Endodermal cell (in vitro differentiated cells): ENCODE measurements around the gene FRS3. TPM values are rescaled to one million over a fixed set of nuclear protein-coding genes. Genes with fewer than 3 reads are reported as not detected.
A peak's percentile ranks its signal among the peaks of the same experiment; 100 is the strongest.

Source experiments
- DNase-seq: peaks from one replicate; pipeline ENCODE4 v3.0.0-alpha.2; 2017
- H3K27ac ChIP-seq: 2 replicates; pipeline ENCODE4 v1.5.1; 2013; ENCODE audit warnings: mild to moderate bottlenecking, low read depth, low read length, moderate library complexity
- H3K27me3 ChIP-seq: 2 replicates; pipeline ENCODE4 v1.6.1; 2013; ENCODE audit warnings: mild to moderate bottlenecking, low read length, moderate library complexity; ENCODE audit not compliant: insufficient read depth, control insufficient read depth, poor library complexity, severe bottlenecking
- H3K36me3 ChIP-seq: 2 replicates; pipeline ENCODE4 v1.7.0; 2013; ENCODE audit warnings: mild to moderate bottlenecking, low read length, moderate library complexity; ENCODE audit not compliant: control insufficient read depth, insufficient read depth
- H3K4me1 ChIP-seq: one replicate; pipeline ENCODE4 v1.7.0; 2013; ENCODE audit warnings: low read length; ENCODE audit not compliant: control insufficient read depth, insufficient read depth
- H3K4me3 ChIP-seq: 2 replicates; pipeline ENCODE4 v1.5.1; 2013; ENCODE audit warnings: mild to moderate bottlenecking, low read length, moderate library complexity
- H3K9ac ChIP-seq: 2 replicates; pipeline ENCODE4 v1.6.1; 2013; ENCODE audit warnings: mild to moderate bottlenecking, low read length, moderate library complexity; ENCODE audit not compliant: poor library complexity, severe bottlenecking; ENCODE audit errors: extremely low read depth
- H3K9me3 ChIP-seq: 2 replicates; pipeline ENCODE4 v1.6.1; 2013; ENCODE audit warnings: mild to moderate bottlenecking, low read length, moderate library complexity; ENCODE audit not compliant: control insufficient read depth
- H3K27ac Mint-ChIP-seq: 2 replicates; pipeline ENCODE4 v1.8.0; 2020; ENCODE audit warnings: mixed read lengths
- H3K27me3 Mint-ChIP-seq: 2 replicates; pipeline ENCODE4 v1.8.0; 2021; ENCODE audit warnings: mild to moderate bottlenecking, mixed read lengths; ENCODE audit not compliant: insufficient read depth
- H3K36me3 Mint-ChIP-seq: 2 replicates; pipeline ENCODE4 v1.8.0; 2020; ENCODE audit warnings: low read depth, mixed read lengths
- H3K4me1 Mint-ChIP-seq: 2 replicates; pipeline ENCODE4 v1.8.0; 2020; ENCODE audit warnings: mixed read lengths
- H3K4me3 Mint-ChIP-seq: 2 replicates; pipeline ENCODE4 v1.8.0; 2020; ENCODE audit warnings: mild to moderate bottlenecking, moderate library complexity, mixed read lengths
- H3K9me3 Mint-ChIP-seq: 2 replicates; pipeline ENCODE4 v1.8.0; 2020; ENCODE audit warnings: mild to moderate bottlenecking, mixed read lengths
- CTCF ChIP-seq: fragments of 200-600 bp; sonication (generic); conservative IDR thresholded peaks from 2 replicates; pipeline ENCODE4 v1.5.0; 2021; ENCODE audit warnings: antibody characterized with exemption, mild to moderate bottlenecking
- WGBS, 2 experiments: methylation state at CpG; one replicate each; pipeline versions ENCODE4 v1.1.5 to v1.1.7; 2013; ENCODE audit warnings: missing lambda C conversion rate in 2 of 2, mixed read lengths in 1 of 2; ENCODE audit not compliant: insufficient coverage in 1 of 2, insufficient read length in 1 of 2; 5-methylcytosine and 5-hydroxymethylcytosine counted together
- total RNA-seq, 2 donors: library from RNA; stranded (reverse); fragmentation: NEBNext Ultra II Directional in 1 of 2; extraction: Animal tissue kit (Norgen Biotek cat#: 25700) in 1 of 2; gene quantifications; 2 replicates in 1 of 2; 3 replicates in 1 of 2; pipeline ENCODE4 v1.2.1, GENCODE V29; 2021

FRS3 gene
- total RNA-seq, 2 donors from 2014 or later, result 7.5 to 12.0 TPM

GRCh38 chr6:41734666-41735426 lies 44.9 kb downstream of the FRS3 start:
- H3K4me3 Mint-ChIP-seq, result peak overlapping the region; percentile 63
- no peak overlapping the region for H3K9ac ChIP-seq
- no peaks in the 10 kb centered on the region for H3K9me3 ChIP-seq
- no peak overlapping the region for H3K27ac Mint-ChIP-seq
- no peaks in the 10 kb centered on the region for H3K9me3 Mint-ChIP-seq
- no peaks in the 10 kb centered on the region for H3K36me3 Mint-ChIP-seq
- TF ChIP-seq CTCF, result no peak
- no peak overlapping the region for H3K27ac ChIP-seq
- WGBS, 2 experiments, result 0 to 1% methylated on average over 15 to 72 of the region's 76 CpGs
- peaks cover 12% of the 10 kb centered on the region for H3K4me1 Mint-ChIP-seq
- H3K27me3 ChIP-seq, result peaks cover 17% of the 10 kb centered on the region
- H3K4me3 ChIP-seq, result peak overlapping the region; percentile 56
- H3K27me3 Mint-ChIP-seq, result peaks cover 23% of the 10 kb centered on the region
- peaks cover 3% of the 10 kb centered on the region for H3K4me1 ChIP-seq
- no peaks in the 10 kb centered on the region for H3K36me3 ChIP-seq
- DNase-seq, result peak; percentile 82

- H3K27ac Mint-ChIP-seq, result no peak overlapping the region
- H3K4me1 Mint-ChIP-seq, result peaks cover 12% of the 10 kb centered on the region
- H3K36me3 ChIP-seq, result no peaks in the 10 kb centered on the region
- peaks cover 17% of the 10 kb centered on the region for H3K27me3 ChIP-seq
- no peaks in the 10 kb centered on the region for H3K9me3 Mint-ChIP-seq
- H3K4me3 ChIP-seq, result peak overlapping the region; percentile 74
- peak; percentile 92 for DNase-seq
- WGBS, 2 experiments, result 0 to 1% methylated on average over 12 to 73 of the region's 73 CpGs
- H3K36me3 Mint-ChIP-seq, result no peaks in the 10 kb centered on the region
- H3K27ac ChIP-seq, result no peak overlapping the region
- TF ChIP-seq CTCF, result no peak
- H3K9me3 ChIP-seq, result no peaks in the 10 kb centered on the region
- H3K4me3 Mint-ChIP-seq, result peak overlapping the region; percentile 63
- no peak overlapping the region for H3K9ac ChIP-seq
- peaks cover 3% of the 10 kb centered on the region for H3K4me1 ChIP-seq
- H3K27me3 Mint-ChIP-seq, result peaks cover 23% of the 10 kb centered on the region
Measured at GRCh38 chr6:41733707-41734665, 45.7 kb downstream of the FRS3 start.

- Histone ChIP-seq H3K27ac (no peak overlapping the region), H3K4me3 (no peak overlapping the region), H3K9me3 (no peaks in the 10 kb centered on the region), H3K36me3 (no peaks in the 10 kb centered on the region), H3K4me1 (peaks cover 3% of the 10 kb centered on the region), H3K27me3 (peaks cover 17% of the 10 kb centered on the region), H3K9ac (no peak overlapping the region)
- Mint-ChIP-seq H3K36me3 (no peaks in the 10 kb centered on the region), H3K27me3 (peaks cover 23% of the 10 kb centered on the region), H3K4me1 (peaks cover 12% of the 10 kb centered on the region), H3K4me3 (peak overlapping the region; percentile 63), H3K9me3 (no peaks in the 10 kb centered on the region), H3K27ac (no peak overlapping the region)
- TF ChIP-seq CTCF, result no peak
- WGBS, 2 experiments, result 20 to 25% methylated on average over 5 to 11 of the region's 11 CpGs
- DNase-seq, result no peak
Measured at GRCh38 chr6:41733360-41733706, 46.4 kb downstream of the FRS3 start.
